Ovary (tissue), 3 donors: ENCODE data around the gene RGS17.

Experiments
- EP300 ChIP-seq: sonication (generic); formaldehyde crosslinking; IDR thresholded peaks from one replicate; pipeline ENCODE4 v1.6.1; 2017; ENCODE audit warnings: antibody characterized with exemption
- POLR2A ChIP-seq: fragments of 450-650 bp; IDR thresholded peaks from one replicate; pipeline ENCODE4 v1.6.1; 2017; ENCODE audit warnings: antibody characterized with exemption, mild to moderate bottlenecking, moderate library complexity
- TF ChIP-seq, protein P1 (sequence below), 3 donors: fragments of 450-650 bp in 2 of 3; fragments of 200-600 bp in 1 of 3; IDR thresholded peaks; one replicate each; pipeline versions ENCODE4 v1.5.1 to v1.8.0; 2016 to 2022; ENCODE audit warnings: antibody characterized with exemption in 3 of 3, mild to moderate bottlenecking in 1 of 3
- donor health status: DM: no; HTN: no; CAD: no.

DNA sequence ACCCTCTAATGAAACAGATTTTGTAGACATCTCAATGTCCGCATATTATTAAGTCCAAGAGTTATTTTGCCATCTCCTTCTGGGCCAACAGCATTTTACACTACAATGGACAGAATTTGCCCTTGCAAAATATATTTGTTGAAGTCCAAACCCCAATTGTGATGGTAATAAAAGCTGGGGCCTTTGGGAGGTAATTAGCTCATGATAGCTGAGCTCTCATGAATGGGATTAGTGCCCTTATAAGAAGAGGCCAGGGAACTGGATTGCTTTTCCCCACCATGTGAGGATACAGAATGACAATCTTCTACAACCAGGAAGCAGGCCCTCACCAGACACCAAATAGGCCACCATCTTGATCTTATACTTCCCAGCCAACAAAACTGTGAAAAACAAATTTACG is 83.7 kb downstream of the RGS17 start:
- TF ChIP-seq, protein P1, sequence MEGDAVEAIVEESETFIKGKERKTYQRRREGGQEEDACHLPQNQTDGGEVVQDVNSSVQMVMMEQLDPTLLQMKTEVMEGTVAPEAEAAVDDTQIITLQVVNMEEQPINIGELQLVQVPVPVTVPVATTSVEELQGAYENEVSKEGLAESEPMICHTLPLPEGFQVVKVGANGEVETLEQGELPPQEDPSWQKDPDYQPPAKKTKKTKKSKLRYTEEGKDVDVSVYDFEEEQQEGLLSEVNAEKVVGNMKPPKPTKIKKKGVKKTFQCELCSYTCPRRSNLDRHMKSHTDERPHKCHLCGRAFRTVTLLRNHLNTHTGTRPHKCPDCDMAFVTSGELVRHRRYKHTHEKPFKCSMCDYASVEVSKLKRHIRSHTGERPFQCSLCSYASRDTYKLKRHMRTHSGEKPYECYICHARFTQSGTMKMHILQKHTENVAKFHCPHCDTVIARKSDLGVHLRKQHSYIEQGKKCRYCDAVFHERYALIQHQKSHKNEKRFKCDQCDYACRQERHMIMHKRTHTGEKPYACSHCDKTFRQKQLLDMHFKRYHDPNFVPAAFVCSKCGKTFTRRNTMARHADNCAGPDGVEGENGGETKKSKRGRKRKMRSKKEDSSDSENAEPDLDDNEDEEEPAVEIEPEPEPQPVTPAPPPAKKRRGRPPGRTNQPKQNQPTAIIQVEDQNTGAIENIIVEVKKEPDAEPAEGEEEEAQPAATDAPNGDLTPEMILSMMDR (IDR thresholded peaks at IDR 0.05): no peak
- TF ChIP-seq EP300 (no peak), POLR2A (no peak)
